Measurements from ENCODE around the gene SNTB2.

- TF ChIP-seq EP300 (IDR thresholded peaks at IDR 0.05; ENCODE audit: borderline replicate concordance in 1 of 2, low read depth in 1 of 2, low read length in 1 of 2) (no peak), RAD21 (IDR thresholded peaks at IDR 0.05; ENCODE audit: low read length) (no peak), YY1 (IDR thresholded peaks at IDR 0.05; ENCODE audit: low read depth) (no peak), POLR2AphosphoS5 (IDR thresholded peaks at IDR 0.05; ENCODE audit: low read depth, low read length) (no peak), EZH2phosphoT487 (IDR thresholded peaks at IDR 0.05; ENCODE audit: borderline replicate concordance, low read depth) (no peak)
- TF ChIP-seq, protein P1, sequence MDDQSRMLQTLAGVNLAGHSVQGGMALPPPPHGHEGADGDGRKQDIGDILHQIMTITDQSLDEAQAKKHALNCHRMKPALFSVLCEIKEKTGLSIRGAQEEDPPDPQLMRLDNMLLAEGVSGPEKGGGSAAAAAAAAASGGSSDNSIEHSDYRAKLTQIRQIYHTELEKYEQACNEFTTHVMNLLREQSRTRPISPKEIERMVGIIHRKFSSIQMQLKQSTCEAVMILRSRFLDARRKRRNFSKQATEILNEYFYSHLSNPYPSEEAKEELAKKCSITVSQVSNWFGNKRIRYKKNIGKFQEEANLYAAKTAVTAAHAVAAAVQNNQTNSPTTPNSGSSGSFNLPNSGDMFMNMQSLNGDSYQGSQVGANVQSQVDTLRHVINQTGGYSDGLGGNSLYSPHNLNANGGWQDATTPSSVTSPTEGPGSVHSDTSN (IDR thresholded peaks at IDR 0.05) = no peak
- TF ChIP-seq, protein P2, sequence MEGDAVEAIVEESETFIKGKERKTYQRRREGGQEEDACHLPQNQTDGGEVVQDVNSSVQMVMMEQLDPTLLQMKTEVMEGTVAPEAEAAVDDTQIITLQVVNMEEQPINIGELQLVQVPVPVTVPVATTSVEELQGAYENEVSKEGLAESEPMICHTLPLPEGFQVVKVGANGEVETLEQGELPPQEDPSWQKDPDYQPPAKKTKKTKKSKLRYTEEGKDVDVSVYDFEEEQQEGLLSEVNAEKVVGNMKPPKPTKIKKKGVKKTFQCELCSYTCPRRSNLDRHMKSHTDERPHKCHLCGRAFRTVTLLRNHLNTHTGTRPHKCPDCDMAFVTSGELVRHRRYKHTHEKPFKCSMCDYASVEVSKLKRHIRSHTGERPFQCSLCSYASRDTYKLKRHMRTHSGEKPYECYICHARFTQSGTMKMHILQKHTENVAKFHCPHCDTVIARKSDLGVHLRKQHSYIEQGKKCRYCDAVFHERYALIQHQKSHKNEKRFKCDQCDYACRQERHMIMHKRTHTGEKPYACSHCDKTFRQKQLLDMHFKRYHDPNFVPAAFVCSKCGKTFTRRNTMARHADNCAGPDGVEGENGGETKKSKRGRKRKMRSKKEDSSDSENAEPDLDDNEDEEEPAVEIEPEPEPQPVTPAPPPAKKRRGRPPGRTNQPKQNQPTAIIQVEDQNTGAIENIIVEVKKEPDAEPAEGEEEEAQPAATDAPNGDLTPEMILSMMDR (IDR thresholded peaks at IDR 0.05) = no peak
- TF ChIP-seq, protein P3, sequence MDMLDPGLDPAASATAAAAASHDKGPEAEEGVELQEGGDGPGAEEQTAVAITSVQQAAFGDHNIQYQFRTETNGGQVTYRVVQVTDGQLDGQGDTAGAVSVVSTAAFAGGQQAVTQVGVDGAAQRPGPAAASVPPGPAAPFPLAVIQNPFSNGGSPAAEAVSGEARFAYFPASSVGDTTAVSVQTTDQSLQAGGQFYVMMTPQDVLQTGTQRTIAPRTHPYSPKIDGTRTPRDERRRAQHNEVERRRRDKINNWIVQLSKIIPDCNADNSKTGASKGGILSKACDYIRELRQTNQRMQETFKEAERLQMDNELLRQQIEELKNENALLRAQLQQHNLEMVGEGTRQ (IDR thresholded peaks at IDR 0.05; ENCODE audit: borderline replicate concordance, low read depth, low read length) = no peak
These were observed 129.7 kb downstream of the SNTB2 start for GRCh38 chr16:69316595-69317034.

All from SK-N-SH (cell line).